A673 (cell line): ENCODE data around the gene BSN.

ENCODE experiments used
- EZH2 ChIP-seq: fragments of 200-600 bp; sonication (generic); IDR thresholded peaks from 2 replicates; pipeline ENCODE4 v1.6.1; 2017; ENCODE audit warnings: borderline replicate concordance, low read depth, mild to moderate bottlenecking, mixed read lengths, antibody characterized with exemption, low read length; ENCODE audit not compliant: poor library complexity, severe bottlenecking
- TF ChIP-seq, protein P1 (sequence below): fragments of 300-800, 200-600 bp; sonication (generic); conservative IDR thresholded peaks from 2 replicates; pipeline ENCODE4 v1.5.1; 2017; ENCODE audit warnings: low read depth, mild to moderate bottlenecking, antibody characterized with exemption, low read length, moderate library complexity, mixed read lengths

DNA sequence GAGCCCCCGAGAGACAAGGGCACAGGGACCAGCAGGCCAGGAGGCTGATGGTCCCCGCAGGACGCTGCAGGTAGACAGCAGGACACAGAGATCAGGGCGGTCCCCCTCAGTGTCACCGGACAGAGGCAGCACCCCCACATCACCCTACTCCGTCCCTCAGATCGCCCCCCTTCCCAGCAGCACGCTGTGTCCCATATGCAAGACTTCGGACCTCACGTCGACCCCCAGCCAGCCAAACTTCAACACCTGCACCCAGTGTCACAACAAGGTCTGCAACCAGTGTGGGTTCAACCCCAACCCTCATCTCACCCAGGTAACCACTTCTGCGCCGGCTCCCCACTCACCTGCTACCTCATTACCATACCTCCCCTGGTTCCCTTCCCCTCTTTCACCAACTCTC is 70.8 kb downstream of the BSN start:
- TF ChIP-seq, protein P1, sequence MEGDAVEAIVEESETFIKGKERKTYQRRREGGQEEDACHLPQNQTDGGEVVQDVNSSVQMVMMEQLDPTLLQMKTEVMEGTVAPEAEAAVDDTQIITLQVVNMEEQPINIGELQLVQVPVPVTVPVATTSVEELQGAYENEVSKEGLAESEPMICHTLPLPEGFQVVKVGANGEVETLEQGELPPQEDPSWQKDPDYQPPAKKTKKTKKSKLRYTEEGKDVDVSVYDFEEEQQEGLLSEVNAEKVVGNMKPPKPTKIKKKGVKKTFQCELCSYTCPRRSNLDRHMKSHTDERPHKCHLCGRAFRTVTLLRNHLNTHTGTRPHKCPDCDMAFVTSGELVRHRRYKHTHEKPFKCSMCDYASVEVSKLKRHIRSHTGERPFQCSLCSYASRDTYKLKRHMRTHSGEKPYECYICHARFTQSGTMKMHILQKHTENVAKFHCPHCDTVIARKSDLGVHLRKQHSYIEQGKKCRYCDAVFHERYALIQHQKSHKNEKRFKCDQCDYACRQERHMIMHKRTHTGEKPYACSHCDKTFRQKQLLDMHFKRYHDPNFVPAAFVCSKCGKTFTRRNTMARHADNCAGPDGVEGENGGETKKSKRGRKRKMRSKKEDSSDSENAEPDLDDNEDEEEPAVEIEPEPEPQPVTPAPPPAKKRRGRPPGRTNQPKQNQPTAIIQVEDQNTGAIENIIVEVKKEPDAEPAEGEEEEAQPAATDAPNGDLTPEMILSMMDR: no peak
- no peak for TF ChIP-seq EZH2
